Astrocyte (in vitro differentiated cells and primary cell): ENCODE measurements around the gene VPS37C. TPM values are rescaled to one million over a fixed set of nuclear protein-coding genes. Genes with fewer than 3 reads are reported as not detected.
"Not testable (repeated sequence)": the region's sequence is repeated elsewhere in the genome, so short reads cannot be mapped to it uniquely, and the experiment has no call there.

ENCODE experiments used
- DNase-seq: peaks from one replicate; pipeline ENCODE4 v3.0.0-alpha.2; 2010; ENCODE audit warnings: low read depth
- FAIRE-seq: peaks from 2 replicates; lab custom pipeline; 2011; peaks lifted over from hg19 to GRCh38; lab: Jason Lieb, UNC
- H2AFZ ChIP-seq: 2 replicates; pipeline ENCODE4 v1.6.0; 2012; ENCODE audit warnings: low read depth, low read length, inconsistent platforms
- H3K27ac ChIP-seq: 2 replicates; pipeline ENCODE4 v1.5.1; 2011; ENCODE audit warnings: low read depth, low read length, inconsistent platforms
- H3K27me3 ChIP-seq: 2 replicates; pipeline ENCODE4 v1.6.0; 2011; ENCODE audit warnings: low read length, inconsistent platforms; ENCODE audit not compliant: insufficient read depth
- H3K36me3 ChIP-seq: 2 replicates; pipeline ENCODE4 v1.5.1; 2011; ENCODE audit warnings: low read length, inconsistent platforms; ENCODE audit not compliant: insufficient read depth
- H3K4me1 ChIP-seq: 2 replicates; pipeline ENCODE4 v1.5.1; 2011; ENCODE audit warnings: low read length, inconsistent platforms; ENCODE audit not compliant: insufficient read depth
- H3K4me2 ChIP-seq: 2 replicates; pipeline ENCODE4 v1.6.0; 2012; ENCODE audit warnings: low read length, inconsistent platforms
- H3K4me3 ChIP-seq: 2 replicates; pipeline ENCODE4 v1.5.1; 2011; ENCODE audit warnings: low read depth, mild to moderate bottlenecking, low read length, inconsistent platforms; ENCODE audit not compliant: insufficient read depth
- H3K79me2 ChIP-seq: 2 replicates; pipeline ENCODE4 v1.6.0; 2012; ENCODE audit warnings: mild to moderate bottlenecking, low read length, inconsistent platforms; ENCODE audit not compliant: insufficient read depth
- H3K9ac ChIP-seq: 2 replicates; pipeline ENCODE4 v1.6.0; 2012; ENCODE audit warnings: mild to moderate bottlenecking, low read length, inconsistent platforms
- H3K9me3 ChIP-seq: 2 replicates; pipeline ENCODE4 v1.5.1; 2012; ENCODE audit warnings: low read depth, mild to moderate bottlenecking, low read length, inconsistent platforms; ENCODE audit not compliant: insufficient read depth
- H4K20me1 ChIP-seq: 2 replicates; pipeline ENCODE4 v1.6.0; 2012; ENCODE audit warnings: low read length, inconsistent platforms; ENCODE audit not compliant: insufficient read depth
- H3K27ac Mint-ChIP-seq: one replicate; pipeline ENCODE4 v1.8.0; 2021; ENCODE audit warnings: mild to moderate bottlenecking, mixed read lengths; ENCODE audit not compliant: unreplicated experiment
- H3K27me3 Mint-ChIP-seq: one replicate; pipeline ENCODE4 v1.8.0; 2021; ENCODE audit warnings: low read depth, mixed read lengths; ENCODE audit not compliant: unreplicated experiment
- H3K36me3 Mint-ChIP-seq: one replicate; pipeline ENCODE4 v1.8.0; 2021; ENCODE audit warnings: low read depth, mixed read lengths; ENCODE audit not compliant: unreplicated experiment
- H3K4me1 Mint-ChIP-seq: one replicate; pipeline ENCODE4 v1.8.0; 2021; ENCODE audit warnings: low read depth, mixed read lengths; ENCODE audit not compliant: unreplicated experiment
- H3K4me3 Mint-ChIP-seq: one replicate; pipeline ENCODE4 v1.8.0; 2021; ENCODE audit warnings: mild to moderate bottlenecking, moderate library complexity, mixed read lengths; ENCODE audit not compliant: unreplicated experiment
- H3K9me3 Mint-ChIP-seq: one replicate; pipeline ENCODE4 v1.8.0; 2021; ENCODE audit warnings: mild to moderate bottlenecking, mixed read lengths; ENCODE audit not compliant: unreplicated experiment
- CTCF ChIP-seq: IDR thresholded peaks from 2 replicates; pipeline ENCODE4 v1.5.1; 2011; ENCODE audit warnings: low read depth, mild to moderate bottlenecking, inconsistent platforms, low read length, moderate library complexity; ENCODE audit not compliant: insufficient read depth
- EZH2 ChIP-seq: IDR thresholded peaks from 2 replicates; pipeline ENCODE4 v1.6.1; 2012; ENCODE audit warnings: mild to moderate bottlenecking, low read length, inconsistent platforms; ENCODE audit not compliant: insufficient read depth
- total RNA-seq: library from RNA; stranded (reverse); gene quantifications from 2 replicates; pipeline ENCODE4 v1.2.1, GENCODE V29; 2021

VPS37C gene
- total RNA-seq, 1 donor from 2014 or later: 18.1 TPM

GRCh38 chr11:61095021-61095420 lies 66.2 kb downstream of the VPS37C start:
- no peaks in the 10 kb centered on the region for H3K4me1 ChIP-seq
- H3K4me2 ChIP-seq: no peak overlapping the region
- H3K36me3 Mint-ChIP-seq: no peaks in the 10 kb centered on the region
- no peak overlapping the region for H3K4me3 ChIP-seq
- DNase-seq: no peak
- H3K79me2 ChIP-seq: no peaks in the 10 kb centered on the region
- H3K9ac ChIP-seq: no peak overlapping the region
- no peaks in the 10 kb centered on the region for H3K36me3 ChIP-seq
- H4K20me1 ChIP-seq: no peaks in the 10 kb centered on the region
- H3K27ac Mint-ChIP-seq: no peak overlapping the region
- H3K27ac ChIP-seq: no peak overlapping the region
- peaks cover 18% of the 10 kb centered on the region for H3K27me3 Mint-ChIP-seq
- FAIRE-seq: no peak
- H3K4me3 Mint-ChIP-seq: no peak overlapping the region
- no peaks in the 10 kb centered on the region for H3K9me3 Mint-ChIP-seq
- peaks cover 7% of the 10 kb centered on the region for H3K9me3 ChIP-seq
- H2AFZ ChIP-seq: no peak overlapping the region
- H3K27me3 ChIP-seq: peaks cover 2% of the 10 kb centered on the region
- no peak for TF ChIP-seq EZH2
- TF ChIP-seq CTCF: no peak
- H3K4me1 Mint-ChIP-seq: peaks cover 8% of the 10 kb centered on the region

GRCh38 chr11:61094167-61094566 lies 67.1 kb downstream of the VPS37C start:
- not testable (repeated sequence) for H3K4me1 Mint-ChIP-seq, H3K4me2 ChIP-seq, H2AFZ ChIP-seq, FAIRE-seq, H3K9me3 Mint-ChIP-seq, H3K9me3 ChIP-seq, H3K4me3 Mint-ChIP-seq, H3K27me3 ChIP-seq, H3K36me3 Mint-ChIP-seq, DNase-seq, H3K36me3 ChIP-seq, H3K27ac Mint-ChIP-seq, H4K20me1 ChIP-seq, H3K27ac ChIP-seq, H3K4me1 ChIP-seq, H3K9ac ChIP-seq, H3K4me3 ChIP-seq, H3K79me2 ChIP-seq
- H3K27me3 Mint-ChIP-seq: peaks cover 18% of the 10 kb centered on the region

- Mint-ChIP-seq H3K36me3 (no peaks in the 10 kb centered on the region), H3K4me3 (no peak overlapping the region), H3K9me3 (no peaks in the 10 kb centered on the region), H3K4me1 (peaks cover 8% of the 10 kb centered on the region), H3K27me3 (peaks cover 18% of the 10 kb centered on the region), H3K27ac (no peak overlapping the region)
- peaks cover 2% of the 10 kb centered on the region for H3K27me3 ChIP-seq
- no peak overlapping the region for H3K4me3 ChIP-seq
- DNase-seq (no peak), FAIRE-seq (no peak)
- no peak overlapping the region for H2AFZ ChIP-seq
- no peaks in the 10 kb centered on the region for H4K20me1 ChIP-seq
- H3K36me3 ChIP-seq: no peaks in the 10 kb centered on the region
- no peaks in the 10 kb centered on the region for H3K4me1 ChIP-seq
- no peak overlapping the region for H3K9ac ChIP-seq
- TF ChIP-seq EZH2: no peak
- H3K27ac ChIP-seq: no peak overlapping the region
- no peaks in the 10 kb centered on the region for H3K79me2 ChIP-seq
- H3K9me3 ChIP-seq: no peaks in the 10 kb centered on the region
- no peak overlapping the region for H3K4me2 ChIP-seq
These were observed 68.1 kb downstream of the VPS37C start for GRCh38 chr11:61092908-61093763.
